ENCODE results near the gene KSR1. TPM values are rescaled to one million over a fixed set of nuclear protein-coding genes. Genes with fewer than 3 reads are reported as not detected.
A peak's percentile ranks its signal among the peaks of the same experiment; 100 is the strongest.

Gene KSR1
- total and polyA plus RNA-seq, 9 of the 15 experiments (the other 6 are each of a cell fraction or from before 2014, with no cell fraction given): 1.4 to 51.7 (median 18.4) TPM

DNA sequence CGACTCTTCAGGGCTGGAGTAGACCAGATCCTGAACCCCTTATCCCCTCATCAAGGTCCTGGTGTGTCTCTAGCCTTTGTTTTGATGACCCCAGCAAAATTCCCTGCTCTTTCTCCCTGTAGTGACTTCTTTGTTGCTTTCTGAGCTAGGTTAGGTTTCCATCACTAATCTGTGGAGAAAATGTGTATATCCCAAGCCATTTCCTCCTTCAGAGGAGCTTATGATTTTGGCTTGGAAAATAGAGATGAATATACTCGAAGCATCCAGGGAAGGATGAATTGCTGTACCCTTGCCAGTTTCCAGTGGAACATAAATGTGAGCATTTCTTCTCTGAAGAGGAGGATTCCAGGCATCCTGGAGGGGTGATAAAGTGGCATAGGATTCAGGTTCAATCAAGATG is 55.8 kb downstream of the KSR1 start:
- 62% methylated on average over 2 of the region's 2 CpGs for WGBS (ENCODE audit: insufficient coverage, low coverage, missing lambda C conversion rate)
- H3K4me1 ChIP-seq (replicated peaks in 1 of 2; ENCODE audit: control insufficient read depth in 2 of 2, insufficient read depth in 2 of 2, low read length in 2 of 2): peaks cover 4 to 17% of the 10 kb centered on the region in 2 experiments; a peak in 4 of 5 replicates
- no peaks in the 10 kb centered on the region for H3K9me1 ChIP-seq (ENCODE audit: control insufficient read depth, insufficient read depth, low read length)
- FAIRE-seq (no peak), DNase-seq (ENCODE audit: extremely low read depth in 1 of 4, low spot score in 3 of 4) (no peak), ATAC-seq (no peak)
- H3K4me2 ChIP-seq (ENCODE audit: insufficient read depth, low read length): no peak overlapping the region
- no peaks in the 10 kb centered on the region; the same call in 1 of the 2 replicates for H4K20me1 ChIP-seq (replicated peaks; ENCODE audit: control insufficient read depth, insufficient read depth, low read length)
- no TSS peak for BruUV-seq (replicated peaks)
- intact Hi-C loops (cut with micrococcal nuclease): no loop called here
- no peaks in the 10 kb centered on the region for H3K9me3 ChIP-seq (replicated peaks; ENCODE audit: control insufficient read depth, insufficient read depth, low read depth, low read length)
- H3K9ac ChIP-seq (ENCODE audit: insufficient read depth in 1 of 2, low read depth in 2 of 2, low read length in 2 of 2): no peak overlapping the region
- no peaks in the 10 kb centered on the region for H3K36me3 ChIP-seq (ENCODE audit: control insufficient read depth, insufficient read depth, low read length)
- in situ Hi-C loops (cut with MboI): no loop called here
- peaks cover 61% of the 10 kb centered on the region for H3K79me2 ChIP-seq (ENCODE audit: control insufficient read depth, insufficient read depth, low read length)
- CTCF ChIA-PET (ENCODE audit: low intra/inter-chr PET ratio): no interaction called here
- TF ChIP-seq NBN (IDR thresholded peaks at IDR 0.05; ENCODE audit: low read depth) (no peak), ZNF316 (IDR thresholded peaks at IDR 0.05) (peak; percentile 67), C11orf30 (IDR thresholded peaks at IDR 0.05; ENCODE audit: low read depth) (peak; percentile 31; the same call in 1 of the 2 replicates), CBFA2T3 (IDR thresholded peaks at IDR 0.05) (no peak), TRIM24 (IDR thresholded peaks at IDR 0.05) (no peak), MAFG (tag; conservative IDR thresholded peaks at IDR 0.05) (peak; percentile 27; the same call in 1 of the 2 replicates), ZNF197 (CRISPR knock-in tag; IDR thresholded peaks at IDR 0.05; ENCODE audit: low read depth) (no peak), PHB (CRISPR knock-in tag; IDR thresholded peaks at IDR 0.05) (no peak)
- TF ChIP-seq, protein P1, sequence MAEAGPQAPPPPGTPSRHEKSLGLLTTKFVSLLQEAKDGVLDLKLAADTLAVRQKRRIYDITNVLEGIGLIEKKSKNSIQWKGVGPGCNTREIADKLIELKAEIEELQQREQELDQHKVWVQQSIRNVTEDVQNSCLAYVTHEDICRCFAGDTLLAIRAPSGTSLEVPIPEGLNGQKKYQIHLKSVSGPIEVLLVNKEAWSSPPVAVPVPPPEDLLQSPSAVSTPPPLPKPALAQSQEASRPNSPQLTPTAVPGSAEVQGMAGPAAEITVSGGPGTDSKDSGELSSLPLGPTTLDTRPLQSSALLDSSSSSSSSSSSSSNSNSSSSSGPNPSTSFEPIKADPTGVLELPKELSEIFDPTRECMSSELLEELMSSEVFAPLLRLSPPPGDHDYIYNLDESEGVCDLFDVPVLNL (CRISPR knock-in tag; IDR thresholded peaks at IDR 0.05; ENCODE audit: low read depth): no peak
- no peak overlapping the region for H3K4me3 ChIP-seq
- no peak overlapping the region for H2AFZ ChIP-seq (ENCODE audit: low read depth, low read length)
- no peak overlapping the region for H3K27ac ChIP-seq (ENCODE audit: extremely low read depth, low read depth, low read length)
- no peaks in the 10 kb centered on the region for H3K27me3 ChIP-seq (ENCODE audit: control insufficient read depth in 2 of 2, insufficient read depth in 2 of 2, low read length in 2 of 2)
- POLR2A ChIA-PET: interaction anchor here (0.8 to 1.6 kb wide), 6 partner anchors 10 to 37 kb away, joined by 3 to 5 read pairs (median 4); no protein-coding TSS in a partner anchor
